Naive thymus-derived CD4-positive, alpha-beta T cell (primary cell): Measurements from ENCODE around the gene TMEM131L. TPM values are rescaled to one million over a fixed set of nuclear protein-coding genes. Genes with fewer than 3 reads are reported as not detected.

ENCODE experiments used
- ATAC-seq: fragments of 150-1000 bp; cut with Tn5 transposase; 2 replicates; pipeline ENCODE4 v1.10.0; 2021; ENCODE audit warnings: mild to moderate bottlenecking, moderate library complexity
- CTCF ChIA-PET: fragments of 350-600 bp; sonication (Branson Sonifier 250); formaldehyde crosslinking; loops from one replicate; lab custom pipeline; 2021; ENCODE audit warnings: antibody characterized with exemption; lab: Charles Lee
- POLR2A ChIA-PET: fragments of 350-600 bp; sonication (Branson Sonifier 250); formaldehyde crosslinking; loops from one replicate; lab custom pipeline; 2021; ENCODE audit warnings: antibody characterized with exemption, inconsistent platforms; lab: Charles Lee
- DNase-seq, 9 donors: peaks; one replicate each; pipeline versions ENCODE4 v3.0.0 to v3.0.0-alpha.2; 2020 to 2022; ENCODE audit warnings: mixed read lengths in 1 of 9
- H3K27ac ChIP-seq: one replicate; pipeline ENCODE4 v1.7.0; 2013; ENCODE audit warnings: mild to moderate bottlenecking, low read depth, low read length, moderate library complexity
- H3K27me3 ChIP-seq, 2 donors: one replicate each; pipeline ENCODE4 v1.7.0; 2013; ENCODE audit warnings: low read length in 2 of 2, mild to moderate bottlenecking in 2 of 2, moderate library complexity in 2 of 2; ENCODE audit not compliant: control insufficient read depth in 2 of 2, insufficient read depth in 2 of 2
- H3K36me3 ChIP-seq, 3 experiments: 1 replicate in 2 of 3; 2 replicates in 1 of 3; pipeline ENCODE4 v1.7.0; 2013; ENCODE audit warnings: low read length in 3 of 3, mild to moderate bottlenecking in 3 of 3, moderate library complexity in 1 of 3; ENCODE audit not compliant: insufficient read depth in 3 of 3, control insufficient read depth in 2 of 3
- H3K4me1 ChIP-seq, 2 donors: one replicate each; pipeline ENCODE4 v1.7.0; 2013; ENCODE audit warnings: low read length in 2 of 2, mild to moderate bottlenecking in 2 of 2, moderate library complexity in 1 of 2; ENCODE audit not compliant: control insufficient read depth in 2 of 2, insufficient read depth in 2 of 2
- H3K4me3 ChIP-seq: 2 replicates; pipeline ENCODE4 v1.7.0; 2013; ENCODE audit warnings: mild to moderate bottlenecking, low read length
- H3K9me3 ChIP-seq, 3 experiments: 1 replicate in 2 of 3; 2 replicates in 1 of 3; pipeline ENCODE4 v1.7.0; 2013; ENCODE audit warnings: low read length in 3 of 3; ENCODE audit not compliant: control insufficient read depth in 2 of 3
- H3K27ac Mint-ChIP-seq, 9 donors: one replicate each; pipeline ENCODE4 v1.8.0; 2020 to 2022; ENCODE audit warnings: mixed read lengths in 9 of 9, mild to moderate bottlenecking in 8 of 9, moderate library complexity in 5 of 9, inconsistent platforms in 2 of 9
- H3K27me3 Mint-ChIP-seq, 5 donors: one replicate each; pipeline ENCODE4 v1.8.0; 2021 to 2022; ENCODE audit warnings: mixed read lengths in 5 of 5, mild to moderate bottlenecking in 1 of 5
- H3K36me3 Mint-ChIP-seq, 5 donors: one replicate each; pipeline ENCODE4 v1.8.0; 2020 to 2022; ENCODE audit warnings: mixed read lengths in 5 of 5, mild to moderate bottlenecking in 3 of 5, inconsistent platforms in 1 of 5
- H3K4me1 Mint-ChIP-seq, 7 donors: one replicate each; pipeline ENCODE4 v1.8.0; 2020 to 2022; ENCODE audit warnings: mixed read lengths in 7 of 7, mild to moderate bottlenecking in 3 of 7, inconsistent platforms in 1 of 7
- H3K4me3 Mint-ChIP-seq, 10 donors: one replicate each; pipeline ENCODE4 v1.8.0; 2020 to 2022; ENCODE audit warnings: mild to moderate bottlenecking in 10 of 10, mixed read lengths in 10 of 10, moderate library complexity in 6 of 10, inconsistent platforms in 2 of 10
- H3K9me3 Mint-ChIP-seq, 11 donors: one replicate each; pipeline ENCODE4 v1.8.0; 2020 to 2022; ENCODE audit warnings: mixed read lengths in 11 of 11, mild to moderate bottlenecking in 4 of 11, inconsistent platforms in 1 of 11, moderate library complexity in 1 of 11
- intact Hi-C, 2 donors: fragments of 100-400 bp; cut with micrococcal nuclease; formaldehyde crosslinking; loops; one replicate each; pipeline ENCODE4 v1.15.1; 2023
- polyA plus RNA-seq, 2 donors: library from polyadenylated mRNA; unstranded; fragments of 300-500 nt; fragmentation: Illumina TruSeq; gene quantifications; one replicate each; pipeline ENCODE4 v1.2.3, GENCODE V29; 2021
- total RNA-seq, 6 experiments: library from RNA in 5 of 6; stranded (reverse) in 5 of 6; gene quantifications; 1 replicate in 5 of 6; 2 replicates in 1 of 6; pipeline ENCODE4 v1.2.3 and lab custom pipeline; 2021 to 2026

TMEM131L gene
- total and polyA plus RNA-seq, 7 experiments from 2014 or later: 45.7 to 111 (median 87.9) TPM

GRCh38 chr4:153530284-153530999 lies 64.3 kb downstream of the TMEM131L start:
- ATAC-seq: peak; percentile 60

GRCh38 chr4:153531000-153531358 lies 64.8 kb downstream of the TMEM131L start:
- Histone ChIP-seq H3K36me3 (no peaks in the 10 kb centered on the region), H3K27ac (peak overlapping the region; percentile 68), H3K9me3 (no peaks in the 10 kb centered on the region), H3K4me1 (peaks cover 58 to 90% of the 10 kb centered on the region in 2 donors), H3K4me3 (no peak overlapping the region), H3K27me3 (no peaks in the 10 kb centered on the region)
- Mint-ChIP-seq H3K36me3 (peaks cover 0 to 31% (median 16%) of the 10 kb centered on the region in 5 donors), H3K27me3 (no peaks in the 10 kb centered on the region), H3K27ac (peak overlapping the region; percentile 86 to 96 (median 90)), H3K4me3 (peak overlapping the region; percentile 59 to 89 (median 79)), H3K9me3 (peaks cover 0 to 2% (median 0%) of the 10 kb centered on the region in 11 donors), H3K4me1 (peaks cover 81 to 100% (median 98%) of the 10 kb centered on the region in 7 donors)
- intact Hi-C loops: loop anchor here (1.0 kb wide), 3 partner anchors 7 to 43 kb away; no protein-coding TSS in a partner anchor
- no peak for ATAC-seq
- DNase-seq: no peak
- ChIA-PET POLR2A (interaction anchor here (1.0 to 13.5 kb wide), 10 partner anchors 9 to 62 kb away, joined by 3 to 122 read pairs (median 6); partner anchors contain the start of gene TMEM131L), CTCF (interaction anchor here (0.8 to 1.7 kb wide), 6 partner anchors 9 to 186 kb away, joined by 3 to 7 read pairs (median 4); partner anchors contain the start of gene MND1)

More at GRCh38 chr4:153530284-153530999, 64.3 kb downstream of the TMEM131L start:
- H3K9me3 ChIP-seq: no peaks in the 10 kb centered on the region
- peak overlapping the region; percentile 86 to 96 (median 90) for H3K27ac Mint-ChIP-seq
- H3K4me3 ChIP-seq: peak overlapping the region; percentile 16
- H3K27ac ChIP-seq: peak overlapping the region; percentile 68
- DNase-seq: peak in 5 of 9 donors; percentile 16 to 44 (median 25)
- H3K36me3 Mint-ChIP-seq: peaks cover 0 to 30% (median 16%) of the 10 kb centered on the region in 5 donors
- no peaks in the 10 kb centered on the region for H3K36me3 ChIP-seq
- H3K27me3 ChIP-seq: no peaks in the 10 kb centered on the region
- H3K4me3 Mint-ChIP-seq: peak overlapping the region; percentile 59 to 89 (median 79)
- peaks cover 0 to 2% (median 0%) of the 10 kb centered on the region in 11 donors for H3K9me3 Mint-ChIP-seq
- H3K27me3 Mint-ChIP-seq: no peaks in the 10 kb centered on the region
- CTCF ChIA-PET: interaction anchor here (0.8 to 1.7 kb wide), 6 partner anchors 8 to 185 kb away, joined by 3 to 7 read pairs (median 4); partner anchors contain the start of gene MND1
- POLR2A ChIA-PET: interaction anchor here (0.6 to 13.5 kb wide), 10 partner anchors 8 to 61 kb away, joined by 3 to 122 read pairs (median 6); partner anchors contain the start of gene TMEM131L
- intact Hi-C loops: loop anchor here (1.0 kb wide), 3 partner anchors 8 to 44 kb away; no protein-coding TSS in a partner anchor
- peaks cover 55 to 87% of the 10 kb centered on the region in 2 donors for H3K4me1 ChIP-seq
- peaks cover 80 to 99% (median 96%) of the 10 kb centered on the region in 7 donors for H3K4me1 Mint-ChIP-seq

GRCh38 chr4:153531976-153532626 lies 65.9 kb downstream of the TMEM131L start:
- DNase-seq: no peak
- CTCF ChIA-PET: interaction anchor here (0.7 to 1.7 kb wide), 5 partner anchors 28 to 385 kb away, joined by 3 to 5 read pairs (median 4); partner anchors contain the start of gene MND1
- no peaks in the 10 kb centered on the region for H3K27me3 Mint-ChIP-seq
- Histone ChIP-seq H3K4me3 (no peak overlapping the region), H3K36me3 (no peaks in the 10 kb centered on the region), H3K27me3 (no peaks in the 10 kb centered on the region), H3K4me1 (peaks cover 60 to 90% of the 10 kb centered on the region in 2 donors), H3K9me3 (no peaks in the 10 kb centered on the region), H3K27ac (peak overlapping the region; percentile 68)
- intact Hi-C loops: no loop called here
- peak overlapping the region; percentile 56 to 98 (median 91) for H3K27ac Mint-ChIP-seq
- H3K4me3 Mint-ChIP-seq: peak overlapping the region in 9 of 10 donors; percentile 6 to 89 (median 58)
- H3K4me1 Mint-ChIP-seq: peaks cover 79 to 100% (median 98%) of the 10 kb centered on the region in 7 donors
- no peak for ATAC-seq
- POLR2A ChIA-PET: interaction anchor here (0.6 to 13.5 kb wide), 8 partner anchors 9 to 84 kb away, joined by 3 to 122 read pairs (median 8); partner anchors contain the start of gene TMEM131L
- peaks cover 0 to 22% (median 13%) of the 10 kb centered on the region in 5 donors for H3K36me3 Mint-ChIP-seq
- H3K9me3 Mint-ChIP-seq: peaks cover 0 to 1% (median 0%) of the 10 kb centered on the region in 11 donors

GRCh38 chr4:153532636-153533035 lies 66.5 kb downstream of the TMEM131L start:
- ATAC-seq (no peak), DNase-seq (no peak)
- Histone ChIP-seq H3K27me3 (no peaks in the 10 kb centered on the region), H3K27ac (peak overlapping the region; percentile 22), H3K4me1 (peaks cover 56 to 90% of the 10 kb centered on the region in 2 donors), H3K9me3 (no peaks in the 10 kb centered on the region), H3K36me3 (no peaks in the 10 kb centered on the region), H3K4me3 (no peak overlapping the region)
- POLR2A ChIA-PET: interaction anchor here (0.6 to 13.5 kb wide), 3 partner anchors 10 to 85 kb away, joined by 3 to 122 read pairs (median 8); partner anchors contain the start of gene TMEM131L
- H3K4me1 Mint-ChIP-seq: peaks cover 74 to 100% (median 97%) of the 10 kb centered on the region in 7 donors
- intact Hi-C loops: no loop called here
- peaks cover 0 to 21% (median 11%) of the 10 kb centered on the region in 5 donors for H3K36me3 Mint-ChIP-seq
- peak overlapping the region in 8 of 9 donors; percentile 49 to 98 (median 91) for H3K27ac Mint-ChIP-seq
- peak overlapping the region in 5 of 10 donors; percentile 16 to 89 (median 52) for H3K4me3 Mint-ChIP-seq
- no peaks in the 10 kb centered on the region for H3K27me3 Mint-ChIP-seq
- CTCF ChIA-PET: interaction anchor here (0.7 to 1.1 kb wide), 4 partner anchors 29 to 385 kb away, joined by 3 to 5 read pairs (median 3); no protein-coding TSS in a partner anchor
- peaks cover 0 to 1% (median 0%) of the 10 kb centered on the region in 11 donors for H3K9me3 Mint-ChIP-seq

- no peaks in the 10 kb centered on the region for H3K9me3 ChIP-seq
- peaks cover 0 to 17% (median 7%) of the 10 kb centered on the region in 5 donors for H3K36me3 Mint-ChIP-seq
- H3K27me3 ChIP-seq: no peaks in the 10 kb centered on the region
- H3K27me3 Mint-ChIP-seq: no peaks in the 10 kb centered on the region
- no peaks in the 10 kb centered on the region for H3K36me3 ChIP-seq
- ChIA-PET POLR2A (interaction anchor here (0.7 to 4.1 kb wide), 2 partner anchors 64 to 67 kb away, joined by 3 to 19 read pairs; partner anchors contain the start of gene TMEM131L), CTCF (interaction anchor here (0.6 to 1.1 kb wide), 4 partner anchors 30 to 187 kb away, joined by 3 read pairs; no protein-coding TSS in a partner anchor)
- no peak for ATAC-seq
- intact Hi-C loops: no loop called here
- peak overlapping the region in 8 of 9 donors; percentile 82 to 98 (median 93) for H3K27ac Mint-ChIP-seq
- H3K4me3 Mint-ChIP-seq: peak overlapping the region in 5 of 10 donors; percentile 18 to 72 (median 52)
- no peak overlapping the region for H3K4me3 ChIP-seq
- peak overlapping the region; percentile 52 for H3K27ac ChIP-seq
- H3K4me1 Mint-ChIP-seq: peaks cover 72 to 100% (median 97%) of the 10 kb centered on the region in 7 donors
- no peak for DNase-seq
- H3K9me3 Mint-ChIP-seq: peaks cover 0 to 3% (median 0%) of the 10 kb centered on the region in 11 donors
- peaks cover 51 to 90% of the 10 kb centered on the region in 2 donors for H3K4me1 ChIP-seq
These were observed 67.2 kb downstream of the TMEM131L start for GRCh38 chr4:153533387-153533786.
